GM21825 (cell line): ENCODE measurements around the gene SPDYE3.
"Not testable (repeated sequence)": the region's sequence is repeated elsewhere in the genome, so short reads cannot be mapped to it uniquely, and the experiment has no call there.

Experiments used
- ATAC-seq: cut with Tn5 transposase; IDR thresholded peaks from one replicate; pipeline ENCODE4 v1.9.1; 2021; ENCODE audit warnings: mild to moderate bottlenecking, moderate library complexity; ENCODE audit not compliant: unreplicated experiment

Gene SPDYE3

DNA sequence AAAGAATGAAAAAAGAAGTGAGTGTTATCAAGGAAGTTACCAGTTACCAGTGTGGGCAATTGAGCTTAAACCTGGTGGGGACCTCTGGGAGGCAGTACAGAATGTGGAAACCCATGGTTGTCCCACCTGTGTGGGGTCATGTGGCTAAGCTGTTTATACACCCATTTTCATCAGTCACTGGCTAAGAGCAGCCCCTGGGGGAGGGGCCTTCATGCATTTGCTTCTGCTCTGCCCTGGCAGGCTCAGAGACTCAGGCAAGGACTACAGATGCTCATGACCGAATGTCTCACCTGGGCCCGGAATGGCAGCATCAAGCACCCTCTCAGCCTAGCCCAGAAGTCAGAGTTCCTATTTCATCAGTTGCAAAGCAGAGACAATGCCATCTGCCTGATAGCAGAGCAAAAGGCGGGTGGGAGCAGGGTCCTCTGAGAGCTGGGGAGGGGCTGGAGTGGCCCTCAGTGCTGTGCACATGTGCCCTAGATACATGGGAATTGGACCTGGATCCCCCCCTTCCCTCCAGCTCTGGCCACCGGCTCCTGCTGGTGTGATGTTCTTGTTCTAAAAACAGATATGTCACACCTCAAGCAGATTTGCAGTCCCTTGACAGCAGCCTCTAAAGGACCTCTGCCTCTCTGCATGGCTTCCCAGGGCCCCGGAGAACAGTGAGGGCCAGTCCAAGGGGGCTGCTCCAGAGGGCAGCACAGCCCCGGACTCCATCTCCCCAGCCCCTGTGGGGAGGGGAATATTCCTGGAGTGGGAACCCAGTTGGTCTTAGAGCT is 20.1 kb upstream of the SPDYE3 start:
- ATAC-seq, result not testable (repeated sequence)

DNA sequence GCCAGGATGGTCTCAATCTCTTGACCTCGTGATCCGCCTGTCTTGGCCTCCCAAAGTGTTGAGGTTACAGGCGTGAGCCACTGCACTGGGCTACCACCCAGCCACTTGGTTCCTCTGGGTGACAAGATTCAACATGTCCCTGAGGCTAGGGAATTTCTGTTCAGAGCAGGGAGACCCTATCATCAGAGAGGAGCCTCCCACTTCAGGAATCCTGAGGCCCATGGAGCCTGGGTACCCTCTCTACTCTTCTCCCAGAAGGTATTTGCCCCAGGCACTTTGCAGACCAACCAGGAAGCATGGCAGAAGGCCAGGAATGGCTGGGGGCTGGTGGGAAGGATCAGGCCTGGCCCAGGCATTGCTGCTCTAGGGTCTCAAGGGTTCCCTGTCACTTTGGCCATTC is 19.2 kb upstream of the SPDYE3 start:
- ATAC-seq, result not testable (repeated sequence)

DNA sequence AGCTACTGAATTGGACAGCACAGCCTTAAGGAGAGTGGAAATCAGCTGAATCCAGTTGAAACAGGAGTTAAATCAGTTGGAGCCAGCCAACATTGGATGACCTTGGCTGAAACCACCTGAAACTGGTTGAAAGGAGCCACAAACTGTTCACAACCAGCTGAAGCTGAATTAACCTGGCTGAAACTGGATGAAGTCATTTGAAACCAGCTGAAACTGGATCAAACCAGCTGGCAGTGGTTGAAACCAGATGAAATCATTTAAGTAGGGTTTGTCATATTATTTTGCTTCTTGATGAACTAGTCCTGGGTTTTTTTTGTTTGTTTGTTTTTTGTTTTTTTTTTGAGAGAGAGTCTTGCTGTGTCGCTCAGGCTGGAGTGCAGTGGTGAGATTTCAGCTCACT is 15.3 kb upstream of the SPDYE3 start:
- ATAC-seq, result not testable (repeated sequence)

DNA sequence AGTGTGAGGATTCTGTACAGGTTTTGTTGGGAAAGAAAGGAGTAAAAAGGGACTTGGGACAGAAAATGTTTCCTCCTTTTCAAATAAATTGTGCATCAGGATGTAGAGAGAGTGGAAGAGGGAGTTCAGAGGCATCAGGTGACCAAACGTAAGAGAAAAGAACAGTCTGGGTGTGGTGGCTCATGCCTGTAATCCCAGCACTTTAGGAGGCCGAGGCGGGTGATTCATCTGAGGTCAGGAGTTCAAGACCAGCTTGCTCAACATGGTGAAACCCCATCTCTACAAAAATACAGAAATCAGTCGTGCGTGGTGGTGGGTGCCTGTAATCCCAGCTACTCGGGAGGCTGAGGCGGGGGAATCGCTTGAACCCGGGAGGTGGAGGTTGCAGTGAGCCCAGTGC is 12.2 kb upstream of the SPDYE3 start:
- not testable (repeated sequence) for ATAC-seq

DNA sequence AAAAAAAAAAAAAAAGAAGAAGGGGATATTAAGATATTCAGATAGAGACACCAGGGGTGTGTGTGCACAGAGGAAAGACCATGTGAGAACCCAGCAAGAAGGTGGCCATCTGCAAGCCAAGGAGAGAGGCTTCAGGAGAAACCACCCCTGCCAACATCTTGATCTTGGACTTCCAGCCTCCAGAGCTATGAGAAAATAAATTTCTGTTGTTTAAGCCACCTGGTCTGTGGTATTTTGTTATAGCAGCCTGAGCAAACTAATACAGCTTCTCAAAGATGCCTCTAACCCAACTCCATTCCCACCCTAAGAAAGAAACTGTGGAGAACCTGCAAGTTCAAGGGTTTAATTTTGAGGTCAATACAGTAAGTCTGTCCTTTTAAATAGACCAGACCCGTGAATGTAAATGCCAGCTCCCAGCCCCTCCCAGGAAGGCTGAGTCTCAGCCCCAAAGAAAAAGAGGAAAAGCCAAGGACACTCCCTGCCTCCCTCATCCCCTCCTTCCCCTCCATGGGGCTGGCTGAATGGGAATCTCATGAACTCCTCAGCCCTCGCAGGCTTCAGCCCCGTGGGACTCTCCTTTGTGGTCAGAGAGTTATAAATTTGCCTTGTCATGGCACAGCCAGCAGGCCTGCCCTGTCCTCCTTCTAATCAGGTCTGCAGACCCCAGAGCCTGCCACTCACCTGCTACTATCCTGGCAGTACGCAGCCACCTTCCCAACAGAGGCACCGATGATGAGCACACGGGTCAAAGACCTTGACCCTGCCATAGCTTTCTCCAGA is 9.5 kb upstream of the SPDYE3 start:
- ATAC-seq, result not testable (repeated sequence)

DNA sequence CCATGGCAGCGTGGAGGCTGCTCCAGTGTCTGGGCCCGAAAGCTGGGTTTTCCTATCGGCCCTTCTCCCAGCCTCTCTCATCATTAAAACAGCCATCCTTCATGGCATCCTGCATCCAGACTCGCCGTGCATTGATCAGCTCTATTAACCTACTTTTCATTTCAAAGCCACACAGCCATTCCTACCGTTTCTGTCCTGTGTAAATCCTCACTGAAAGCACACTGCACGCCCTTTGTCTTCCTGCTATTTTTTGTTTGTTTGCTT is 8.9 kb upstream of the SPDYE3 start:
- ATAC-seq, result not testable (repeated sequence)

DNA sequence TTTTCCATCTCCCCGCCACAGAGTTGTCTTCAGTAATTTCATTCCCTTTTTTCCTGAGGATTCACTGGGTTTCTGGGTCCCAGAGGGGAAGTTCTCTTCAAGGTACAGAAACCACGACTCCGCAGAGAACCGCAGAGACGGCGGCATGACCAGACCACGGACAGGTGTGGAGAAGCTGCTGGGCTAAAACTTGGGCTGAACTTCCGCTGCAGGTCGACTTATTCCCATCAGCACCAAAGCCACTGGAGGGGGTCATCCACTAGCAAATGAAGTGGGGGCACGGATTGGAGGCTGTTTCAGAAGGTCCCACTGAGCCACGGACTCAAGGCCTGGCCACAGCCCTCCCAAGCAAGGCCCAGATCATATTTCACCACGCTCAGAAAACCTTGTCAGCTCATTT is 3.0 kb upstream of the SPDYE3 start:
- ATAC-seq, result not testable (repeated sequence)

DNA sequence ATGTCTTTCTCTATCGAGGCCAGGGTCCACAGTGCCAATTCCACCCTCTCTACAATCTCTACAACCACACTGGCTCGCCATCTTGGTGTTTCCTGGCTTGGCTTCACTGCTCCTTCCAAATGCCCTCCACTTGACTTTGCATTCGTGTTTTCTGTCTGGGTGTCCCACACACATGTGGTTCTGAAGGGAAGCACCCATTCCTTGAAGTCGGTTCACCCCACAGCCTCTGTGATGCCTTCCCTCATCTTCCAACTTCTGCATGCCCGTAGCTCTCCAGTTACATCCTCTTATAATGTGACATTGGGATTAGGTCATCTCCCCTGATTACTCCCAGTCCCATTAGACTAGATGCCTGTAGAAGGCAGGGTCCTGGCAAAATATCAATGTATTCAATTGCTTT is 10.8 kb downstream of the SPDYE3 start:
- ATAC-seq, result not testable (repeated sequence)

DNA sequence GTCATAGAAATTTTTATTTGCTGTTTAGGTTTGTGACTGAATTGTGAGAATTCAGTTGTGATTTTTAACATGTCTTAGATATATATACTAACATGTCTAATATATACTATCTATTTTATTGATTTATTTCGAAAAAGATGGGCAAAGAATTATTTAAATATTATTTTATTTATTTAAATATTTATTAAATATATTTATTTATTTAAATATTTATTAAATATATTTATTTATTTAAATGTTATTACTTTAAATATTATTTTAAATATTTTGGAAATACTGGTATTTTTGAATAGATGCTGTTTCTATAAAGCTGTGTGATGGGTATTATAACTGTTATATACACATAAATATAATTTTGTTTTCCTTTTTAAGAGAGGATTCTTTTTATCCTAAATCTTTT is 14.1 kb downstream of the SPDYE3 start:
- ATAC-seq, result not testable (repeated sequence)

DNA sequence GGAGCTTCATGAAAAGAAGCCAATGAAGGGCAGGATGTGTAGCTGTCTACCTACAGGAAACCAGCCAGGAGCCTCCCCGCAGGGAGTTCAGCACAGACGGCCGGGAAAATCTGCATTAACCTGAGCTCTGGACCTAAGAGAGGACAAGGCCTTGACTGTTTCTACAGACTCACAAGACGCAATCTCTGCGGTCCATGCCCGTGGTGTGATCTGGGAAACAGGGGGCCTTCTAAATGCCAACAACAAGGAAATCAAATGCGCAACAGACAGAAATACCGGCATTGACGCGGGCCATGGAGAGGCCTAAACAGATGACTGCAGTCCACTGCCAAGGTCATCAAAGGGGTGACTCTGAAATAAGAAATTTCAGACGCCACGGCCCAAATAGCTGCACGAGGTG is 16.7 kb downstream of the SPDYE3 start:
- ATAC-seq, result not testable (repeated sequence)

DNA sequence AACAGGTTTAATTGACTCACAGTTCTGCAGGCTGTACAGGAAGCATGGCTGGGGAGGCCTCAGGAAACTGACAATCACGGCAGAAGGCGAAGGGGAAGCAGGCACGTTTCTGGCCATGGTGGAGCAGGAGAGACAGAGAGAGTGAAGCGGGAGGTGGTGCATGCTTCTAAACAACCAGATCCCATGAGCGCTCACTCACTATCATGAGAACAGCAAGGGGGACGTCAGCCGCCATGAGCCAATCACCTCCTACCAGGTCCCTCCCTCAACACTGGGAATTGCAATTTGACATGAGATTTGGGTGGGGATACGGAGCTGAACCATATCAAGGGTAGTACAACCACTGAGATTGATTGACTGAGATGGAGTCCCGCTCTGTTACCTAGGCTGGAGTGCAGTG is 18.2 kb downstream of the SPDYE3 start:
- not testable (repeated sequence) for ATAC-seq

DNA sequence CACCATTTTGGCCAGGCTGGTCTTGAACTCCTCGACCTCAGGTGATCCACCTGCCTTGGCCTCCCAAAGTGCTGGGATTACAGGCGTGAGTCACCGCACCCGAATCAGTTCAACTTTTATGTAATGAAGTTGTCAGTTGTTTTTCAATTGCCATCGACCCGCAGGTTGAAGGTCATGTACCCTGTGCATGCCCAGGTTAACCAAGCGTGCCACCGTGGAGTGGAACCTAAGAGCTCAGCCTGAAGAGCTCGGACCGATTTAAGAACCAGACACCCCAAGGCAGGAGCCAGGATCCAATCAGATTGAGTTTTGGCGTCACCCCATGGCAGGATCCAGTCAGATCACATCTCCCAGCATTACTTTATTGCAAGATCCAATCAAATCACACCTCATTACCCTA is 19.4 kb downstream of the SPDYE3 start:
- ATAC-seq, result not testable (repeated sequence)

DNA sequence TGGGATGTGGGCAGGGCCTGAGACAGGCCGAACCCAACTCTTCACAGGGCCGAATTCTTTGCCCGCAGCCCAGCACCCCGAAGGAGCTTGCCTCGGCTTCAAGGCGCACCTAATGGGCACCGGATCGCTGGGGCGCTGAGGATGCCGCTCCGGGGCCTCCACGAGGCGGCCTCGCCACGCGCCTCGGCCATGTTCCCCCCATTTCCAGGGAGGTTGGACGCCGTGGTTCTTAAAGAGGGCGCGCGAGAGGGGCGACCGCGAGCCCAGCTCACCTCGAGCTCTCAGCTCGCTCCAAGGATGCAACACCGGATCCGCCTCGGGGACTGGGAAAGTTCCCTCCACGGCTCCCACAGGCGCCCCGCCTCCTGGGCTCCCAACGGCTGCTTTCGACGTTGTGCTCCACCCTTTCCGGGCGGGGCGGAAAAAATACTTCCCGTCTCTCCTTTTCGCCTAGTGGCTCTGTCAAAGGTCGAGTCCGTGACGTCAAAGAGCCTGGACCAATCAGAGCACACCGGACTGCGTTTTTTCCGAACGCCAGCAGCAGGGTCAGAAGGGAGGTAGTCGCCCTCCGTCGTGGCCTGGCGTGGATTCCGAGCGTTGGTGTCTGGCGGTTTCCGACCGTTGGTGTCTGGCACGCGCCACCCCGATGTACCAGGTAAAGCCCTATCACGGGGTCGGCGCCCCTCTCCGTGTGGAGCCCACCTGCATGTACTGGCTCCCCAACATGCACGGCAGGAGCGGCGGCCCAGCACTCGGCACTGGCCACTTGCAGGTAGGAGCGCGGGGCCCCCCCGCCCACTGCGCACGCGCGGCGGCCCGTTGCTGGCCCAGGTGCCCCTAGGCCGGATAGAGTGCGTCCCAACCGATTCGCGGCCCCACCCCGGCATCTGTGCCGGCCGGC is 28.3 kb downstream of the SPDYE3 start:
- peak; percentile 91 for ATAC-seq

DNA sequence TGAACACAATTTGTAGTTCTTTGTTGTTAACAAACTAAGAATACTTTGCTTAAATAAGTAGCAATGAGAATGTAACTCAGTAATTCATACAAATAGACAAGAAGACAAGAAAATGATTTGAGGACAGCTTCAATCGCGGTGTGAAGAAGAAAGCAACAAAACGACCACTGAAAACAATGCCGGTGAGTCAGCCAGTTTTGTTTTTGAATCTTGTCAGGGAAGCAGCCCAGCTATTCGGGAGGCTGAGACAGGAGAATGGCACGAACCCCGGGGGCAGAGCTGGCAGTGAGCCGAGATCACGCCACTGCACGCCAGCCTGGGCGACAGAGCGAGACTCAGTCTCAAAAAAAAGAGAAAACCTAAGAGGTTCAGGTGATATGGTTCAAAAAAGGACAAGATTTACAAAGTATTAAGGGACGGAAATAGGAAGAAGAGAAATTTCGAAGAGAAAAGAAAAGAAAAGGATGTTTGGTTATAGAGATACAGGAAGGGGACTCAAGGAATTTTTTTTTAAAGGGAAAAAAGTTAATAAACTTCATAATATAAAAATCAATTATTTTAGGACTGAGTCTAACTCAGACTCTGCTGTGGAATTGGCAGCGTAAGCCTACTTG is 30.7 kb downstream of the SPDYE3 start:
- ATAC-seq, result not testable (repeated sequence)

DNA sequence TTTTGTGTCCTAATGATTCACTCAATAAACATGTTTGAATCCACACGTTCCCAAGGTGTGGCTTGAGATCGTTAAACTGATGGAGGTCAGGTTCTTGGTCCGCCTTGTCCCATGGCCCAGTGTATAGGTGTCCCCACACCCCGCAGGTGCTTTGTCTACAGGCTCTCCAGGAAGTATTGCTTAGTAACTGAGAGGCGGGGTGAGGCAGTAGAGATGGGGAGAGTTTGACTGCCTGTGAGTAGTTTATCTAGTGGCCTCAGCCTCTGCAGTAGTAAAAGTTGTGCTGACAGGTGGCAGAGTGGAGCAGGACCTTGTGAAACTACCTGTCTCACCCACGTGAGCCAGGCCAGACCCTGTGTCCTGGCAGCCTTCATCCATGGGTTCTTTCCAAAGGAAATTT is 33.8 kb downstream of the SPDYE3 start:
- ATAC-seq, result not testable (repeated sequence)

DNA sequence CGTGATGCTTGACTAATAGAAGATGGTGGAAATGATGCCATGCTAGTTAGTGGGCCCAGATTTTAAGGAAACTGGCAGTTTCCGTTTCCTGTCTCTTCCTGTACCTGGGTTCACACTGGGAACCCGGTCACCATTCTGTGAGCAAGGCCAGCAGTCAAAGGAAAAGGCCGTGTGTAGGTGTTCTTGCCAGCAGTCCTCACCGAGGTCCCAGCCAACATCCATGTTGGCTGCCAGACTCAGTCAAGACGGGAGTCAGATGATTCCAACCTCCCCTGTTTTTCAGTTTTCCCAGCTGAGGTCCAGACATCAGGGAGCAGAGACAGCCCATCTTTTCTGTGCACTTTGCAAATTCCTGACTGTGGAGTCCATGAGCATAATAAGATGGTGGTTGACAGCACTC is 35.3 kb downstream of the SPDYE3 start:
- ATAC-seq, result no peak

DNA sequence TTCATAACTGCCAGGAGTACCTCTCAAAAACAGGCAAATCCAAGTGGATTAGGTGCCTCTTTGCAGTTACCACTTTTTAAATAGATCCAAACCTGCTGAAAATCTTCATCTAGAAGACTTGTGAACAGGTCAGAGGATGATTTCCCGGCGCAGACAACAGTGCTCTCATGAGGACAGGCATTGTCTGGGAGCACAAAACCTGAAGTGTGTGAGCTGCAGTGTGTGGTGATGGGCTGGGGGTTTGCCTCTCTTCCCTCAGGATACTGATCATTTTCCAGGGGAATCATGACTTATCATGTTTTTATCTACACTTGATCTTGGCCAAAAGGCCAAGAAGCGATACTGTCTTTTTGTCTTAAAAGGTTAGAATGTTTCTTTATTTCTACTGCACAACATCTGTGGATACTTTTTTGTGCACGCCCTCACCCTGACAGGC is 36.6 kb downstream of the SPDYE3 start:
- ATAC-seq, result peak; percentile 20

DNA sequence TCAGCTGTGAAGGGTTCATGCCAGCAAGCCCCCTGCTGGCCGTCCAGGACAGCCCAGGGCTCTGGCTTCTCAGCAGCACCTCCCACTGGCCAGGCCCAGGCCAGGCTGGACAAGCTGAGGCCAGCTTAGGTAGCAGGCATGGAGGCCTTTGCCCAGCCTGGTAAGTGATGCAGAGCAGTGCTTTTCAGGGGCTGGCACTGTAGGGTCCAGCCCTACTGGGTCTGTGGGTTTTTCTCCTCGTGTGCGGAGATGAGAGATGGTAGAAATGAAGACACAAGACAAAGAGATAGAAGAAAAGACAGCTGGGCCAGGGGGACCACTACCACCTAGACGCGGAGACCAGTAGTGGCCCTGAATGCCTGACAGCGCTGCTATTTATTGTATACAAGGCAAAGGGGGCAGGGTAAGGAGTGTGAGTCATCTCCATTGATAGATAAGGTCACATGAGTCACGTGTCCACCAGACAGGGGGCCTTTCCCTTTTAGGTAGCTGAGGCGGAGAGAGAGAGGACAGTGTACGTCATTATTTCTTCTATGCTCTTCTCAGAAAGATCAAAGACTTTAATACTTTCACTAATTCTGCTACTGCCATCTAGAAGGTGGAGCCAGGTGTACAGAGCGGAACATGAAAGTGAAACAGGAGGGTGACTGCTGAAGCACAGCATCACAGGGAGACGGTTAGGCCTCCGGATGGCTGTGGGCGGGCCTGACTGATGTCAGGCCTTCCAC is 37.2 kb downstream of the SPDYE3 start:
- peak; percentile 75 for ATAC-seq

DNA sequence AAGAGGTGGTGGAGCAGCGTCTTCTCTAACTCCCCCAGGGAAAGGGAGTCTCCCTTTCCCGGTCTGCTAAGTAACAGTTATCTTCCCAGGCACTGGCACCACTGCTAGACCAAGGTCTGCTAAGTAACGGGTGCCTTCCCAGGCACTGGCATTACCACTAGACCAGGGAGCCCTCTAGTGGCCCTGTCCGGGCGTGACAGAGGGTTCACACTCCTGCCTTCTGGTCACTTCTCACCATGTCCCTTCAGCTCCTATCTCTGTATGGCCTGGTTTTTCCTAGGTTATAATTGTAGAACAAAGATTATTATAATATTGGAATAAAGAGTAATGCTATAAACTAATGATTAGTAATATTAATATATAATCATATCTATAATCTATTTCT is 37.8 kb downstream of the SPDYE3 start:
- peak; percentile 28 for ATAC-seq

DNA sequence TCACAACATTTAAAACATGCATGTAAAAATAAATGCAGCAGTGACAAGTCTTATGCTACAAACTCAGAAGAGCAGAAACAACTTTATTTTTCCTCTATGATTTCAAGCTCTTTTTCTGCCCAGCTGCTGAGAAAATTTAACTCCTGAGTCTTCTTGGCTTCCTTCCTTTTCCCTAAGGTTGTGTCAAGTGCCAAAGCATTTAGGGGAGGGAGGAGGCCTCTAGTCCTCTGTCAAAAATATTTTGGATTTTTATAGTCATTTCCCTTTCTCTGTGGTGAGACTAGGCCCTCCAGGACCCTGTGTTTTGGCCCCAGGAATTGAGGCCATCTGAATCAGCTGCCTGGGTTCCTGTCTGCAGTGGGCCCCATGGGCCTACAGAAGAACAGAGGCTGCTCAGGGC is 39.4 kb downstream of the SPDYE3 start:
- ATAC-seq, result no peak
